PC-9 (cell line): ENCODE data around the gene NOS1AP.
"Not testable (repeated sequence)": the region's sequence is repeated elsewhere in the genome, so short reads cannot be mapped to it uniquely, and the experiment has no call there.

ENCODE experiments used
- EZH2 ChIP-seq: fragments of 200-600 bp; sonication (generic); IDR thresholded peaks from 2 replicates; pipeline ENCODE4 v1.8.0; 2017; ENCODE audit warnings: antibody characterized with exemption, low read depth
- TF ChIP-seq, protein P1 (sequence below): fragments of 200-600 bp; sonication (generic); conservative IDR thresholded peaks from 2 replicates; pipeline ENCODE4 v1.6.1; 2017; ENCODE audit warnings: mixed run types, antibody characterized with exemption, mild to moderate bottlenecking, moderate library complexity

DNA sequence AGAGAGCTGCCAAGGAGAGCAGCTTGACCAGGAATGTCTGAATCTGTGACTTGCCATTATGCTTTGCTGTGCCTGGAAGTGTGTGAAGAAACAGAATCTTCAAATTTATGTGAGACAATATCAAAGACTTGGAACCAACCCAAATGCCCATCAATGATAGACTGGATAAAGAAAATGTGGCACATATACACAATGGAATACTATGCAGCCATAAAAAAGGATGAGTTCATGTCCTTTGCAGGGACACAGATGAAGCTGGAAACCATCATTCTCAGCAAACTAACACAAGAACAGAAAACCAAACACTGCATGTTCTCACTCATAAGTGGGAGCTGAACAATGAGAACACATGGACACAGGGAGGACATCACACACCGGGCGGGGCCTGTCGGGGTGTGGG is 15.5 kb upstream of the NOS1AP start:
- TF ChIP-seq, protein P1, sequence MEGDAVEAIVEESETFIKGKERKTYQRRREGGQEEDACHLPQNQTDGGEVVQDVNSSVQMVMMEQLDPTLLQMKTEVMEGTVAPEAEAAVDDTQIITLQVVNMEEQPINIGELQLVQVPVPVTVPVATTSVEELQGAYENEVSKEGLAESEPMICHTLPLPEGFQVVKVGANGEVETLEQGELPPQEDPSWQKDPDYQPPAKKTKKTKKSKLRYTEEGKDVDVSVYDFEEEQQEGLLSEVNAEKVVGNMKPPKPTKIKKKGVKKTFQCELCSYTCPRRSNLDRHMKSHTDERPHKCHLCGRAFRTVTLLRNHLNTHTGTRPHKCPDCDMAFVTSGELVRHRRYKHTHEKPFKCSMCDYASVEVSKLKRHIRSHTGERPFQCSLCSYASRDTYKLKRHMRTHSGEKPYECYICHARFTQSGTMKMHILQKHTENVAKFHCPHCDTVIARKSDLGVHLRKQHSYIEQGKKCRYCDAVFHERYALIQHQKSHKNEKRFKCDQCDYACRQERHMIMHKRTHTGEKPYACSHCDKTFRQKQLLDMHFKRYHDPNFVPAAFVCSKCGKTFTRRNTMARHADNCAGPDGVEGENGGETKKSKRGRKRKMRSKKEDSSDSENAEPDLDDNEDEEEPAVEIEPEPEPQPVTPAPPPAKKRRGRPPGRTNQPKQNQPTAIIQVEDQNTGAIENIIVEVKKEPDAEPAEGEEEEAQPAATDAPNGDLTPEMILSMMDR: not testable (repeated sequence)
- TF ChIP-seq EZH2: not testable (repeated sequence)
